AML-193 (cell line): ENCODE data around the gene AIDA.
A peak's percentile ranks its signal among the peaks of the same experiment; 100 is the strongest.

Source experiments
- DNase-seq, 2 experiments: peaks; one replicate each; lab custom pipeline; 2025; lab: John Stamatoyannopoulos, UW

The AIDA gene

DNA sequence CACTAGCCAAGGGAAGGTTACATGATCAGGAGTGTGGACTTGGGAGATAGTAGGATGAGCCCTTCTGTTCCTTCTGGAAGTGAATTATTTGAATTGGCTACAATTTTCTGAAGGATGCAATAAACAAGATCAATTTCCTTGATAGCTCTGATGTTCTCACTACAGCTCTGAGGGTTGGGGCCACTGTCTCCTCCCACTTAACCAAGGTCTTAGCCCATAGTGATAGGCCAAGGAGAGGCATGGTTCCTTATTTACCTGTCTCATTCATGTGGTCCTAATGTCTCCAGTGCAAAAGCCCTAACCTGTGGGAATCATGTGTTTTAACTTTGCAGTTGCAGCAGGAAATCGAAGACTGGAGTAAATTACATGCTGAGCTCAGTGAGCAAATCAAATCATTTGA, 59.6 kb downstream of the AIDA start:
- no peak for DNase-seq

- no peak for DNase-seq
Observed at GRCh38 chr1:222644636-222644980, 67.7 kb downstream of the AIDA start.

GRCh38 chr1:222643938-222644635, 68.2 kb downstream of the AIDA start:
- DNase-seq = peak; percentile 96

DNA sequence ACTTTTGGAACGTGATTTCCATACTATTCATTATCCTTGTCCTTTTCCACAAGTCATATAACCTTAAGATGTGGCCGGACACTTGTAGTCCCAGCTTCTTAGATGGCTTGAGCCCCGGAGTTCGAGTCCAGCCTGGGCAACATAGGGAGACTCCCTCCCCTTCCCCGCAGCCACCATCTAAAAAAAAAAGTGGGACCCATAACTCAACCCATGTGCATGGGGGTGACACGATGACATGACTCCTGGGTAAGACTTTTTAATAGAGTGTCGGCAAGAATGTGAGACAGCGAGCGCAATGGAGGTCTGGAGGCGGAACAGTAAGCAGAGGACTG, 68.7 kb downstream of the AIDA start:
- DNase-seq = peak in 1 of 2 experiments; percentile 69

DNA sequence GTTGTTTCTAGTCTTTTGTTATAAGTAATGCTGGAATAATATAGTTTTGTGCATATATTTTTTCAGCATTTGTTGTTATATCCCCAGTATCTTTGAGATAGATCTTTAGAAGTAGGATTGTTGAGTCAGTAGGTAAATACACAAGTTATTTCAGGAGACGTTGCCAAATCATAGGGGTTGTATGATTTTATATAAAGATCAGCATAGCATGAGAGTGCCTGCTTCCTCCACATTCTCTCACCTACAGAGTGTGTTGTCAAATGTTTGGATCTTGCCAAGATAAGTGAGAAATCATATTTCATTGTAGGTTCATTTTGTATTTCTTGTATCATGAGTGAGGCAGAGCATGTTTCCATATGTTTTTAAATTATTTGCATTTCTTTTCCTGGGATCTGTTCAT, 69.8 kb downstream of the AIDA start:
- no peak for DNase-seq

- no peak for DNase-seq
Observed at GRCh38 chr1:222641269-222641948, 70.9 kb downstream of the AIDA start.

- peak; percentile 82 to 88 for DNase-seq
Observed at GRCh38 chr1:222634180-222635013, 77.9 kb downstream of the AIDA start.

- no peak for DNase-seq
Observed at GRCh38 chr1:222632749-222633148, 79.5 kb downstream of the AIDA start.

- DNase-seq = no peak
Observed at GRCh38 chr1:222631611-222632208, 80.6 kb downstream of the AIDA start.

- DNase-seq = no peak
Observed at GRCh38 chr1:222629921-222630535, 82.3 kb downstream of the AIDA start.

- DNase-seq = no peak
Observed at GRCh38 chr1:222627232-222627631, 85.1 kb downstream of the AIDA start.

DNA sequence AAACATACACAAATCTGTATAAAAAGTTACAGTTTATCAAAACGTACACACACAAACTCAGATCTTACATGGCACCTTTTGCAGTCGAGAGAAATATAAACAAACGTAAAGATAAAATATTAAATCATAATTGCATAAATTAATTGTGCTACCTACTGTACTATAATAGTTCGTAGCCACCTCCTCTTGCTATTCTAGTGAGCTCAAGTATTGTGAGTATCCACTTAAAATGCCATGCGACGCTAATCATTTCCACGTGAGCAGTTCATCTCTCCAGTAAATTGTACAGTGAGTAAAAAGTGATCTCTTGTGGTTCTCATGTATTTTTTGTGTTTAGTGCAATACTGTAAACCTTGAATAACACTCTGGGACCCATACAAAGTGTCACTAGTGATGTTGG, 88.1 kb downstream of the AIDA start:
- no peak for DNase-seq

DNA sequence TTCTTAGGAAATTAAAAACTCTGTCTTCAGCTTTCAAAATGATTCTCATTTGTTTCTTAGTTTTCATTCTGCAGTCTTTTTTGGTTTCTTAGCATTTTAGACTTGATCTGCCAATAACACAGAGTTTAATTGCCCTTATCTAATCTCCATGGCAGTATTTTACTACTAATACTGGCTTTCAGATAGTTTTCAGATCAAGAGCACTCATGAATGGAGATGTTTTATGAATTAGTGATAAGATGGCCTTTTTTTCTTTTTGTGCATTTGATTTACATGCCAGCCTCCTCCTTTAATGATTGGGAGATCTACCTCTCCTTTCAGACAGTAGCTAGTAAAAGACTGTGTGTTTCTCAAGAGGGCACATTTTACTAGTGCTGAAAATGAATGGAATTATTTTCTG, 88.8 kb downstream of the AIDA start:
- no peak for DNase-seq

DNA sequence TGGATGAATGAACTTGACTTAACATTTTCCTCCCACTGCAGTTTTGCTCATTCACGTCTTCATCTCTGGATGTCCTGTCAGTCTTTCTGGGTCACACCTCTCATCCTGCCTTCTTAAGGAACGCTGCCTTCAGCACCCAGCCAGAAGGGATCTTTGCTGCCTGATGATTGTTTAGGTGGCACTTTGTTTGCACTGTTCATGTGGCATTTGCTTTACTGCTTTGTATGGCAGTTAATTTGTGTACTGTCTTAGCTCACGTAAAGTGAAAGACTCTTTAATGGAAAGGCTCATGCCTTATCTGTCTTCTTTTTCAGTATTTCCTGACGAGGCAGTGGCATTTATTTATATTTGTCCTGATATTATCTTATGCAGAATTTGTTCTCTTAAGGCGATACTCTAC, 89.5 kb downstream of the AIDA start:
- DNase-seq = no peak

DNA sequence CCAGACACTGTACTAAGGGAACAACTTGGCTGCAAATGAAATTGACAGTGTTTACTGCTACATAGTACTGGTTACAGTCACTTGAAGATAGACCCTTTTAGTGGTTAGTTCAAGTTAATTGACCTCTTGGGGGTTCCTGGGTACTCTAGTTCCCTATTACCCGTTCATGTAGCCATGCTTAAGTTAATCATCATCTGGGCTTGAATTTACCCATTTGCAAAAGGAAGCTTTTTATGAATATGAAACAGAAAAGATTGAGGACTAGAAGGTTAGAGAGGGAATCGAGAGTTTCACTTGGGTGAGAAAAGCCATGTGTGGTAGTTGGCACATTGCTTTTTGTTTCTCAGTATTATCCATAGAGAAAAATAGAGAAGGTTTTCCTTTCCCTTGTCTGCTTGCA, 91.7 kb downstream of the AIDA start:
- DNase-seq = no peak

DNA sequence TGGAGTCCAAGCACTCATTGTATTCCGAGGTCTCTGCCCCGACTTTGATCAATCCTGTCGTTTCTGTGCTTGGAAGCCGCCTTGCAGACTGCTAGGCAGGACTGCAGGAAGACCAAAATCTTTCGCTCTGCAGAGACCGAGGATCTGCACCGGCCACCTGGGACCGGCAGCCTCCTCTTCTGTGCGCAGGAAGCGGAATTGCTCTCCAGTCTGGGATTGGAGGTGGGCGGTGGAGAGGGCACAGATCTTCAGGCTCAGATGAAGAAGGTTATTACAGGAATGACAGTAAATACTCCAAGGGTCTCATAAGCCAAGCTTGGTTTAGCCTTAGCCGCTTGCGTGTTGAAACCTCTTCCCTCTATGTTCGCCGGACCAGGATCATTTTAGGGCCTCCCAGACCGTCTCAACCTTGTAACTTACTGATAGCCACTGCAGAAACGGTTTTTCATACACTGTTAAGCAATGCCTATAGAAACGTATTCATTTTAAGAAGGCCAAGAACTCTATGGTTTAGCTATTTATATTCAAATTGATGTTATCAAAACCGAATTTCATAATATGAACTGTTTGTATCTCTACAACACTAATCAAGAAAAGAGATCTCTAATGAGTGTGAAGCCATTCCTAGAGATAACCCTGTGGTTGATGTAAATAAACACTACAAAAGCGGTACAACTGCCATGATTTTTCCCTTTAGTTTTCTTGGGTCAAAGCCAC, 93.3 kb downstream of the AIDA start:
- peak; percentile 12 to 17 for DNase-seq
